Endothelial cell of umbilical vein (primary cell): ENCODE measurements around the gene ZNF91. TPM values are rescaled to one million over a fixed set of nuclear protein-coding genes. Genes with fewer than 3 reads are reported as not detected.

Experiments used
- BruUV-seq: library from RNA; stranded (reverse); fragments of 400-500 nt; replicated peaks from 2 replicates; lab custom pipeline; 2021; lab: Mats Ljungman, UMichigan
- CTCF ChIA-PET: fragments of 300-600, 350-600 bp; sonication (Branson Sonifier 250); formaldehyde crosslinking; loops from one replicate; lab custom pipeline; 2021; ENCODE audit warnings: antibody characterized with exemption, inconsistent platforms; lab: Charles Lee
- POLR2A ChIA-PET: fragments of 300-600, 350-600 bp; sonication (Branson Sonifier 250); formaldehyde crosslinking; loops from one replicate; lab custom pipeline; 2021; ENCODE audit warnings: antibody characterized with exemption, inconsistent platforms; lab: Charles Lee
- DNase-seq: peaks from one replicate; pipeline ENCODE4 v3.0.0-alpha.2; 2011; ENCODE audit warnings: low read depth, low spot score
- FAIRE-seq: peaks from 2 replicates; lab custom pipeline; 2011; peaks lifted over from hg19 to GRCh38; lab: Jason Lieb, UNC
- H2AFZ ChIP-seq: 2 replicates; pipeline ENCODE4 v1.6.0; 2012; ENCODE audit warnings: low read depth, low read length, control low read depth, inconsistent platforms
- H3K27ac ChIP-seq: 2 replicates; pipeline ENCODE4 v1.5.1; 2011; ENCODE audit warnings: low read depth, mild to moderate bottlenecking, control low read depth, low read length, moderate library complexity; ENCODE audit not compliant: insufficient read depth
- H3K27me3 ChIP-seq, 2 experiments: 2 replicates each; pipeline versions ENCODE4 v1.6.0 to v1.6.1; 2011; ENCODE audit warnings: low read length in 2 of 2, mixed read lengths in 1 of 2; ENCODE audit not compliant: control insufficient read depth in 2 of 2, insufficient read depth in 2 of 2
- H3K36me3 ChIP-seq, 2 experiments: 2 replicates in 1 of 2; 3 replicates in 1 of 2; pipeline ENCODE4 v1.5.1; 2011; ENCODE audit warnings: low read length in 2 of 2, mild to moderate bottlenecking in 1 of 2, moderate library complexity in 1 of 2; ENCODE audit not compliant: control insufficient read depth in 2 of 2, insufficient read depth in 2 of 2; ENCODE audit errors: extremely low read depth in 1 of 2
- H3K4me1 ChIP-seq: 3 replicates; pipeline ENCODE4 v1.5.1; 2011; ENCODE audit warnings: mild to moderate bottlenecking, low read length; ENCODE audit not compliant: control insufficient read depth, insufficient read depth; ENCODE audit errors: extremely low read depth
- H3K4me2 ChIP-seq: 2 replicates; pipeline ENCODE4 v1.6.1; 2011; ENCODE audit warnings: low read length, control low read depth, mixed read lengths; ENCODE audit not compliant: insufficient read depth
- H3K4me3 ChIP-seq, 3 experiments: fragments of 200-600 bp in 1 of 3; sonication (generic), shearing (Covaris generic) in 1 of 3; replicated peaks in 1 of 3; 2 replicates each; pipeline ENCODE4 v1.5.1; 2011 to 2016; ENCODE audit warnings: control low read depth in 3 of 3, low read length in 3 of 3, mild to moderate bottlenecking in 2 of 3, inconsistent platforms in 1 of 3, low read depth in 1 of 3, moderate library complexity in 1 of 3; ENCODE audit not compliant: insufficient read depth in 1 of 3
- H3K79me2 ChIP-seq: 2 replicates; pipeline ENCODE4 v1.6.0; 2012; ENCODE audit warnings: low read length, inconsistent platforms; ENCODE audit not compliant: control insufficient read depth, insufficient read depth
- H3K9ac ChIP-seq: replicated peaks from 2 replicates; pipeline ENCODE3; 2011; ENCODE audit warnings: low read length, control low read depth; ENCODE audit not compliant: insufficient read depth; ENCODE audit errors: extremely low read depth
- H3K9me1 ChIP-seq: replicated peaks from 3 replicates; pipeline ENCODE4 v1.6.0; 2011; ENCODE audit warnings: mild to moderate bottlenecking, low read length; ENCODE audit not compliant: control insufficient read depth, insufficient read depth; ENCODE audit errors: extremely low read depth
- H3K9me3 ChIP-seq: replicated peaks from 2 replicates; pipeline ENCODE4 v1.5.1; 2012; ENCODE audit warnings: low read length, inconsistent platforms; ENCODE audit not compliant: control insufficient read depth, insufficient read depth
- H4K20me1 ChIP-seq: replicated peaks from 2 replicates; pipeline ENCODE3; 2011; ENCODE audit warnings: mild to moderate bottlenecking, low read length; ENCODE audit not compliant: control insufficient read depth, insufficient read depth; ENCODE audit errors: extremely low read depth
- EZH2 ChIP-seq: IDR thresholded peaks from 2 replicates; pipeline ENCODE4 v1.6.1; 2012; ENCODE audit warnings: borderline replicate concordance, low read depth, mild to moderate bottlenecking, moderate library complexity, low read length, inconsistent platforms; ENCODE audit not compliant: severe bottlenecking
- GATA2 ChIP-seq: IDR thresholded peaks from 2 replicates; pipeline ENCODE4 v1.7.0; 2011; ENCODE audit warnings: low read depth, mild to moderate bottlenecking, moderate library complexity, mixed read lengths, low read length; ENCODE audit not compliant: insufficient read length, insufficient read depth
- JUN ChIP-seq: IDR thresholded peaks from 2 replicates; pipeline ENCODE4 v1.6.1; 2011; ENCODE audit warnings: borderline replicate concordance, low read depth; ENCODE audit not compliant: insufficient read length, insufficient read depth
- MYC ChIP-seq: IDR thresholded peaks from one replicate; pipeline ENCODE4 v1.6.1; 2011; ENCODE audit warnings: mild to moderate bottlenecking, low read depth, low read length
- POLR2A ChIP-seq: IDR thresholded peaks from 2 replicates; pipeline ENCODE4 v1.6.1; 2012; ENCODE audit warnings: low read depth, mild to moderate bottlenecking, control low read depth, low read length
- POLR2AphosphoS5 ChIP-seq: IDR thresholded peaks from 2 replicates; pipeline ENCODE4 v1.6.1; 2012; ENCODE audit warnings: low read depth, mild to moderate bottlenecking, control low read depth, low read length, moderate library complexity; ENCODE audit not compliant: insufficient read depth
- dilution Hi-C: fragments of 300-500 bp; cut with MboI; formaldehyde crosslinking; loops from one replicate; pipeline ENCODE4 v1.15.0; 2019; ENCODE audit warnings: low sequenced_read_pairs; ENCODE audit not compliant: extremely low pct_ligation_motif_present
- intact Hi-C: fragments of 100-400 bp; cut with micrococcal nuclease; formaldehyde crosslinking; loops from one replicate; pipeline ENCODE4 v1.10.0; 2022
- polyA plus RNA-seq, 4 experiments: library from polyadenylated mRNA; depleted of rRNA in 3 of 4; stranded (reverse) in 3 of 4; unstranded in 1 of 4; fragments of >200 nt; gene quantifications; 2 replicates each; pipeline versions ENCODE4 v1.2.1 to v1.2.3, GENCODE V29; 2011 to 2012; ENCODE audit warnings: missing spikeins in 1 of 4
- total RNA-seq: library from RNA; stranded (reverse); gene quantifications from 2 replicates; pipeline ENCODE4 v1.2.3, GENCODE V29; 2021
- TF ChIP-seq, protein P1 (sequence below), 2 donors: IDR thresholded peaks; 1 replicate in 1 of 2; 2 replicates in 1 of 2; pipeline ENCODE4 v1.5.1; 2011; ENCODE audit warnings: low read length in 2 of 2, mild to moderate bottlenecking in 2 of 2, moderate library complexity in 2 of 2, control low read depth in 1 of 2, inconsistent platforms in 1 of 2, low read depth in 1 of 2; ENCODE audit not compliant: insufficient read depth in 1 of 2; ENCODE audit errors: extremely low read depth in 1 of 2
- TF ChIP-seq, protein P2 (sequence below): IDR thresholded peaks from 2 replicates; pipeline ENCODE4 v1.6.1; 2011; ENCODE audit not compliant: insufficient read depth, insufficient read length

ZNF91 gene
- total and polyA plus RNA-seq, 2 donors (not counting 3 experiments of a cell fraction or from before 2014, with no cell fraction given): 9.6 to 17.0 TPM

DNA sequence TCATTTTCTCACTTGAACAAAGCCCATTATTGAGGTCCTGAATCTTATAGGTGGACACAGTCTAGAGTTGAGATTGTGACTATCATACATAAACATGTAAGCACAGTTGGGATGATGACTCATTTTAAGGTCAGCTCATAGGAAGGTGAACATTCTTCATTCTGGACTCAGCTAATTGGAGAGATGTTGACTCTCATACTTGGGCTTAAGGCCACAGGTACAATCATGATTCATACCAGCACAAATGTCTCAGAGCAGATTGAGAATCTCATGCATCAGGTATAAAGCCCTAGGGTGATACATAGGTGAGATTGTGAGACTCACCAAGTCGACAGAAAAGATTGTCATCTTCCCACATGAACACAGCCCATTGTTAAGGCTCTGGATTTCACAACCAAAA lies 82.8 kb downstream of the ZNF91 start:
- TF ChIP-seq POLR2A (no peak), MYC (no peak), EZH2 (no peak), JUN (no peak), GATA2 (no peak), POLR2AphosphoS5 (no peak)
- TF ChIP-seq, protein P1, sequence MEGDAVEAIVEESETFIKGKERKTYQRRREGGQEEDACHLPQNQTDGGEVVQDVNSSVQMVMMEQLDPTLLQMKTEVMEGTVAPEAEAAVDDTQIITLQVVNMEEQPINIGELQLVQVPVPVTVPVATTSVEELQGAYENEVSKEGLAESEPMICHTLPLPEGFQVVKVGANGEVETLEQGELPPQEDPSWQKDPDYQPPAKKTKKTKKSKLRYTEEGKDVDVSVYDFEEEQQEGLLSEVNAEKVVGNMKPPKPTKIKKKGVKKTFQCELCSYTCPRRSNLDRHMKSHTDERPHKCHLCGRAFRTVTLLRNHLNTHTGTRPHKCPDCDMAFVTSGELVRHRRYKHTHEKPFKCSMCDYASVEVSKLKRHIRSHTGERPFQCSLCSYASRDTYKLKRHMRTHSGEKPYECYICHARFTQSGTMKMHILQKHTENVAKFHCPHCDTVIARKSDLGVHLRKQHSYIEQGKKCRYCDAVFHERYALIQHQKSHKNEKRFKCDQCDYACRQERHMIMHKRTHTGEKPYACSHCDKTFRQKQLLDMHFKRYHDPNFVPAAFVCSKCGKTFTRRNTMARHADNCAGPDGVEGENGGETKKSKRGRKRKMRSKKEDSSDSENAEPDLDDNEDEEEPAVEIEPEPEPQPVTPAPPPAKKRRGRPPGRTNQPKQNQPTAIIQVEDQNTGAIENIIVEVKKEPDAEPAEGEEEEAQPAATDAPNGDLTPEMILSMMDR (IDR thresholded peaks at IDR 0.05; ENCODE audit: extremely low read depth in 1 of 2, insufficient read depth in 1 of 2, low read depth in 1 of 2, low read length in 2 of 2): no peak
- TF ChIP-seq, protein P2, sequence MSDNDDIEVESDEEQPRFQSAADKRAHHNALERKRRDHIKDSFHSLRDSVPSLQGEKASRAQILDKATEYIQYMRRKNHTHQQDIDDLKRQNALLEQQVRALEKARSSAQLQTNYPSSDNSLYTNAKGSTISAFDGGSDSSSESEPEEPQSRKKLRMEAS: no peak
- Histone ChIP-seq H3K79me2 (no peaks in the 10 kb centered on the region), H3K27ac (no peak overlapping the region), H3K9me1 (no peaks in the 10 kb centered on the region), H3K36me3 (no peaks in the 10 kb centered on the region), H4K20me1 (no peaks in the 10 kb centered on the region), H3K4me1 (no peaks in the 10 kb centered on the region), H3K4me3 (no peak overlapping the region), H2AFZ (no peak overlapping the region), H3K9ac (no peak overlapping the region), H3K4me2 (no peak overlapping the region), H3K9me3 (no peaks in the 10 kb centered on the region), H3K27me3 (no peaks in the 10 kb centered on the region)
- no TSS peak for BruUV-seq
- no peak for FAIRE-seq
- intact Hi-C loops: no loop called here
- POLR2A ChIA-PET: no interaction called here
- CTCF ChIA-PET: no interaction called here
- DNase-seq: no peak
- dilution Hi-C loops: no loop called here
